Coronary artery (tissue), 2 donors: Measurements from ENCODE around the gene PTGES2.

Experiments used
- DNase-seq: peaks from one replicate; pipeline ENCODE4 v3.0.0-alpha.2; 2017; ENCODE audit warnings: low spot score
- H3K27ac ChIP-seq, 2 donors: fragments of 200-600 bp; sonication (generic); one replicate each; pipeline ENCODE4 v1.5.1; 2016 to 2019
- H3K4me3 ChIP-seq: fragments of 200-600 bp; sonication (generic); 2 replicates; pipeline ENCODE4 v1.5.1; 2016; ENCODE audit warnings: mild to moderate bottlenecking, moderate library complexity
- TF ChIP-seq, protein P1 (sequence below): fragments of 200-600 bp; sonication (generic); IDR thresholded peaks from one replicate; pipeline ENCODE4 v1.5.1; 2019; ENCODE audit warnings: antibody characterized with exemption

PTGES2 gene

DNA sequence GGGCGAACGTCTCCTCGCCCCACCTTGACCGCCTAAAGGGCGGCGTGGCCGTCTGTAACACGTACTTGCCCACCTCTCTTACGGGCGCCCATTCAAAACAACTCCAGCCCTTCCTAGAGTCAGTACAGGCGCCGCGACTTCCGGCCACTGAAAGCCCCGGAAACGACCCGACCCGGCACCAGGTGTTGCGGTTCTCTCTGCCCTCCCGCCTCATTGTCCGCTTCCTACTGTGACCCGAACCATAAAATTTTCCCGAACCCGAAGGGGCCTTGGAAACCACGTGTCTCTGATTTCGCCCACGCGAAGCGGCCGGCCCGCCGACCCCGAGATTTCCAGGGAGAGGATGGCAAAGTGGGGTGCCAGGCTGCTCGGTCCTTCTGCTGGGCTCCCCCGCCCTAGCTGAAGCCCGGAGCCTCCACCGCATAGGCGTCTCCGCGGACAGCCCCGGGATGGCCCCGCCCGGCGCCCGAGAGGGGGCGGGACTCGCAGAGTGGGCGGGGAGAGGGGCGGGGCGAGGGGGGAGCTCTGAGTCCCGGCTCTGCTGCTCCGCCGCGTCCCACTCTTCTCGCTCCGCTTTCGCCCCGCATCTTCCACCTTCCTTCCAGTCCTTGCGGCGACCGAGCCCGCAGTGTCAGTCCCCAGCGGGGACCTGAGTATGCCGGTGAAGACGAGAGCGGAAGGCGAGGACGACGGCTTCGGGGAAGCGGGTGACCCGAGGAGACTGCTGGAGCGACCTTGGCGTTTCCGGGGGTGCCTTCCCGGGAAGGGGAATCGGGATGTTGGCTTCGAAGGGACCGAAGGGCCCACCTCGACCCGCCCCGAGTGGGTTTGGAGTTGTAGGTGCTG lies 684 bp upstream of the PTGES2 start:
- peak overlapping the region; percentile 89 to 96 for H3K27ac ChIP-seq
- TF ChIP-seq, protein P1, sequence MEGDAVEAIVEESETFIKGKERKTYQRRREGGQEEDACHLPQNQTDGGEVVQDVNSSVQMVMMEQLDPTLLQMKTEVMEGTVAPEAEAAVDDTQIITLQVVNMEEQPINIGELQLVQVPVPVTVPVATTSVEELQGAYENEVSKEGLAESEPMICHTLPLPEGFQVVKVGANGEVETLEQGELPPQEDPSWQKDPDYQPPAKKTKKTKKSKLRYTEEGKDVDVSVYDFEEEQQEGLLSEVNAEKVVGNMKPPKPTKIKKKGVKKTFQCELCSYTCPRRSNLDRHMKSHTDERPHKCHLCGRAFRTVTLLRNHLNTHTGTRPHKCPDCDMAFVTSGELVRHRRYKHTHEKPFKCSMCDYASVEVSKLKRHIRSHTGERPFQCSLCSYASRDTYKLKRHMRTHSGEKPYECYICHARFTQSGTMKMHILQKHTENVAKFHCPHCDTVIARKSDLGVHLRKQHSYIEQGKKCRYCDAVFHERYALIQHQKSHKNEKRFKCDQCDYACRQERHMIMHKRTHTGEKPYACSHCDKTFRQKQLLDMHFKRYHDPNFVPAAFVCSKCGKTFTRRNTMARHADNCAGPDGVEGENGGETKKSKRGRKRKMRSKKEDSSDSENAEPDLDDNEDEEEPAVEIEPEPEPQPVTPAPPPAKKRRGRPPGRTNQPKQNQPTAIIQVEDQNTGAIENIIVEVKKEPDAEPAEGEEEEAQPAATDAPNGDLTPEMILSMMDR: no peak
- peak; percentile 92 for DNase-seq

GRCh38 chr9:128125580-128126354 lies 1.8 kb downstream of the PTGES2 start:
- H3K27ac ChIP-seq: no peak overlapping the region
- H3K4me3 ChIP-seq: peak overlapping the region; percentile 100
- no peak for DNase-seq
- TF ChIP-seq, protein P1: no peak

More for the DNA sequence above, 684 bp upstream of the PTGES2 start:
- peak overlapping the region; percentile 100 for H3K4me3 ChIP-seq

- Histone ChIP-seq H3K27ac (no peak overlapping the region), H3K4me3 (no peak overlapping the region)
- DNase-seq: no peak
- TF ChIP-seq, protein P1: no peak
Observed at GRCh38 chr9:128124873-128125579, 2.5 kb downstream of the PTGES2 start.

DNA sequence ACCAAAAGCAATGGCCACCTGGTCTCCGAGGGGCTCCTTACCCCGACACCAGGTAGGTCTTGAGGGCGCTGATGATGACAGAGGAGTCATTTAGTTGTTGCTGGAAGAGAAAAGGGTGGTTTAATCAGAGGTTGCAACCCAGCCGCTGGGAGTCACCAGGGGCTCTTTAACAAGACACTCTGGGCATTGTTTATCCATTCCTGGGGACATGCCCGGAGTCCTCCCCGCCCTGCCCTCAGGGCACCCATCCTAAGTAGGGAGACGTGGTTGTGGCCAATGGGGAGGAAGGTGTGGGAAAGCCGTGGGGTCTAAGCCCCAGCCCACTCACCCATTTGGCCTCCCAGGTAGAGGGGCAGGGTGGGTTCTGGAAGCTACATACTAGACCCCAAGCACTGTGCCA lies 3.1 kb downstream of the PTGES2 start:
- Histone ChIP-seq H3K27ac (no peak overlapping the region), H3K4me3 (no peak overlapping the region)
- DNase-seq: no peak
- TF ChIP-seq, protein P1: no peak

DNA sequence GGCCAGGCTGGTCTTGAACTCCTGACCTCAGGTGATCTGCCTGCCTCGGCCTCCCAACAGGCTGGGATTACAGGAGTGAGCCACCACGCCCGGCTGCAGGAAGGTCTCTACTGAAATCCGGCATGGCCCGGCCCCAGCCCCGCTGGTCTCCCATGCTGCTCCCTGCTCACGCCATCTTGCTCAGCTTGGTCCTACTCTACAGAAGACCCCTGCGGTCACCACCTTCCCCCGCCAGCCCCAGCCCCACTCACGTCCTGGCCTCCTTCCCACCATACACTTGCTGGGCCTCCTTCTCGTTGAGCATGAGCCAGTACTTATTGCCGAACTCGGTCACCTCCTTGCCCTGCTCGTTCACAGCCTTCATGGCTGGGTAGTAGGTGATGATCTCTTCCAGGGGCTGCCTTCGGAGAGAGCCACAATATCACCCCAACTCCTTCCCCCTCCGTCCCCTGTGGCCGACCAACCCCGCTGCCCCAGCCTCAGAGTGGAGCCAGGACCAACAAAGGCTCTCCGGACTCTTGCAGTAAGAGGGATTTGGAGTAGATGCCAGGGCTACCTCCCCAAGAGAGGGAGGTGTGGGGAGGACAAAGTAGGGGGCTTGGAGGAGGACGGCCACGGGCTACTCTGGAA lies 4.0 kb downstream of the PTGES2 start:
- DNase-seq: no peak
- TF ChIP-seq, protein P1: no peak
- no peak overlapping the region for H3K4me3 ChIP-seq
- H3K27ac ChIP-seq: no peak overlapping the region

DNA sequence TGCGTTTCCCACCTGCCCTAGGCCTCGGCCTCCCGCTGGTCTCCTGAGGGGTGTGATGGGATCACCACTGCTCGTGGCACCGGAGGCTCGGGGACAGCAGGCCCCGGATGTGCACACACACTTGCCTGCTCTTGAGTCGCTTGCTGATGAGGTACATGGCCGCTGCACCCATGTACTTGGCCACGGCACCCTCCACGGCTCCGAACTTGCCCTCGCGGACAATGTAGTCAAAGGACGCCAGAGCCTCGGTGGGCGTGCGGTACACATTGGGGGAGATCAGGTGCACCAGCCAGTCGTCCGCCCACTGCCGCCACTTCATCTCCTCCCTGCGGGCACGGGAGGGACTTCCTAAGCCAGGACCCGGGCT lies 4.7 kb downstream of the PTGES2 start:
- Histone ChIP-seq H3K27ac (no peak overlapping the region), H3K4me3 (no peak overlapping the region)
- no peak for DNase-seq
- TF ChIP-seq, protein P1: no peak
